ENCODE results near the gene SDHA. TPM values are rescaled to one million over a fixed set of nuclear protein-coding genes. Genes with fewer than 3 reads are reported as not detected.

Gene SDHA
- total RNA-seq, 2 donors from 2014 or later = 66.7 to 99.1 TPM

GRCh38 chr5:174876-175465, 43.1 kb upstream of the SDHA start:
- H3K27ac ChIP-seq = no peak overlapping the region
- no peaks in the 10 kb centered on the region for H3K9me3 ChIP-seq
- H3K4me3 ChIP-seq = no peak overlapping the region
- no peak for DNase-seq (ENCODE audit: low spot score)
- H3K36me3 ChIP-seq = no peaks in the 10 kb centered on the region
- no peaks in the 10 kb centered on the region for H3K27me3 ChIP-seq (replicated peaks; ENCODE audit: insufficient read depth)
- H3K4me1 ChIP-seq (replicated peaks) = no peaks in the 10 kb centered on the region
- WGBS = 92% methylated on average over 16 of the region's 16 CpGs
- intact Hi-C loops (cut with DNase I) = no loop called here
- TF ChIP-seq CTCF (IDR thresholded peaks at IDR 0.05) (no peak), POLR2A (IDR thresholded peaks at IDR 0.05) (no peak)

- intact Hi-C loops (cut with DNase I) = no loop called here
- Histone ChIP-seq H3K27ac (no peak overlapping the region), H3K36me3 (no peaks in the 10 kb centered on the region), H3K9me3 (no peaks in the 10 kb centered on the region), H3K4me3 (no peak overlapping the region), H3K4me1 (replicated peaks) (no peaks in the 10 kb centered on the region), H3K27me3 (replicated peaks; ENCODE audit: insufficient read depth) (no peaks in the 10 kb centered on the region)
- WGBS = 73% methylated on average over 11 of the region's 11 CpGs
- no peak for TF ChIP-seq POLR2A (IDR thresholded peaks at IDR 0.05)
- no peak for TF ChIP-seq CTCF (IDR thresholded peaks at IDR 0.05)
- no peak for TF ChIP-seq POLR2AphosphoS5 (IDR thresholded peaks at IDR 0.05)
- DNase-seq (ENCODE audit: low spot score) = no peak
These were observed 41.8 kb upstream of the SDHA start for GRCh38 chr5:176296-176823.

- no peaks in the 10 kb centered on the region for H3K27me3 ChIP-seq (replicated peaks; ENCODE audit: insufficient read depth)
- H3K4me3 ChIP-seq = no peak overlapping the region
- no peak for DNase-seq (ENCODE audit: low spot score)
- no peaks in the 10 kb centered on the region for H3K4me1 ChIP-seq (replicated peaks)
- H3K9me3 ChIP-seq = no peaks in the 10 kb centered on the region
- 72% methylated on average over 5 of the region's 5 CpGs for WGBS
- H3K36me3 ChIP-seq = no peaks in the 10 kb centered on the region
- intact Hi-C loops (cut with DNase I) = no loop called here
- H3K27ac ChIP-seq = no peak overlapping the region
- no peak for TF ChIP-seq POLR2A (IDR thresholded peaks at IDR 0.05)
- TF ChIP-seq POLR2AphosphoS5 (IDR thresholded peaks at IDR 0.05) = no peak
- TF ChIP-seq CTCF (IDR thresholded peaks at IDR 0.05) = no peak
These were observed 40.0 kb upstream of the SDHA start for GRCh38 chr5:178110-178509.

DNA sequence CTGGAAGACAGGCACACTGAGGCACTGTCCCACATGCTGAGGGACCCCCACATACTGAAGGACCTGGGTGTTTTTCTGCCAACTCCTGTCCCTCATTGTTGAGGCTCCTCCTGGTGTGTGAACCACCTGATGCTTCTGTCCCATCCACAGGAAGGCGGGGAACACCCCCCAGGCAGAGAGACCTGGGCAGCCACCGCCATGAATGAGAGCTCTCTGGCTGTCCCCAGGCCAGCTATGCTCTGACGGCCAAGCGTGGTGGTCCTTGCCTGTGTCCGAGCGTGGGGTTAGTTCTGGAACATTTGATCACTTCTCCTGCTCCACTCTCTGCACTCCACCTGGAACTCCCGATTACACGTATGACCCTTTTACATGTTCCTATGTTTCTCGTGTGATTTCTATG, 38.7 kb upstream of the SDHA start:
- H3K9me3 ChIP-seq = no peaks in the 10 kb centered on the region
- H3K27me3 ChIP-seq (replicated peaks; ENCODE audit: insufficient read depth) = no peaks in the 10 kb centered on the region
- WGBS = 93% methylated on average over 9 of the region's 9 CpGs
- H3K4me1 ChIP-seq (replicated peaks) = no peaks in the 10 kb centered on the region
- no peaks in the 10 kb centered on the region for H3K36me3 ChIP-seq
- no peak for DNase-seq (ENCODE audit: low spot score)
- no peak overlapping the region for H3K4me3 ChIP-seq
- TF ChIP-seq POLR2A (IDR thresholded peaks at IDR 0.05) = no peak
- TF ChIP-seq CTCF (IDR thresholded peaks at IDR 0.05) = no peak
- TF ChIP-seq POLR2AphosphoS5 (IDR thresholded peaks at IDR 0.05) = no peak
- intact Hi-C loops (cut with DNase I) = no loop called here
- H3K27ac ChIP-seq = no peak overlapping the region

DNA sequence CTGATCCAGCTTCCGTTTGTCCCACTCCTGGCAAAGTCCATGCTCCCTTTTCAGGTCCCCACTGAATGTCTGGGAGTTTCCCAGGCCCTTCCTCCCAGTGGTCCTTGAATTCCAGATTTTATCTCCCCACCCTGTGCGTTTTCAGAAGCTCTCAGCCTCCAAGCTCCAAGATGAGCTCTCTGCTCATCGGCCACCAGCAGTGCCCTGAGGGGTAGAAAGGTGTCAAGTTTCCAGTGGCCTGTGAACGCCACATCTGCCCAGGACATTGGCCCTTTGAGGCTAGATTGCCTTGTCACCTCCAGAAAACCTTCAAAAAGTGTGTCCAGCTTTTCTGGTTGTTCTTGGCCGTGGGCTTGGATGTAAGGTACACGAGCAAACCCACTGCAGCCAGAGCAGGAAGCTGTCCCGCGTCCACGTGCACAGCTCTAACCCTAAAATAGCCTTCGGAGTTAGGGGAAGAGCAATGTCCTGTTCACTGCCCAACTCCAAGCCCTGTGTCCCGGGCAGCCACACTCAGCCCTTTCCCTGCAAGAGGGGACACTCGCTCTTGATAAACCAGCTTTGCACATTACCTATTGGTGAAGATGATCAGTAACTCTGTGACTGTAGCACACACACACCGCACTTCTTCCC, 37.7 kb upstream of the SDHA start:
- Histone ChIP-seq H3K4me3 (no peak overlapping the region), H3K9me3 (no peaks in the 10 kb centered on the region), H3K27me3 (replicated peaks; ENCODE audit: insufficient read depth) (no peaks in the 10 kb centered on the region), H3K36me3 (no peaks in the 10 kb centered on the region), H3K27ac (no peak overlapping the region), H3K4me1 (replicated peaks) (no peaks in the 10 kb centered on the region)
- intact Hi-C loops (cut with DNase I) = no loop called here
- no peak for DNase-seq (ENCODE audit: low spot score)
- WGBS = 79% methylated on average over 13 of the region's 13 CpGs
- no peak for TF ChIP-seq POLR2AphosphoS5 (IDR thresholded peaks at IDR 0.05)
